ENCODE measurements around the gene PCDHB9.

Gene PCDHB9

DNA sequence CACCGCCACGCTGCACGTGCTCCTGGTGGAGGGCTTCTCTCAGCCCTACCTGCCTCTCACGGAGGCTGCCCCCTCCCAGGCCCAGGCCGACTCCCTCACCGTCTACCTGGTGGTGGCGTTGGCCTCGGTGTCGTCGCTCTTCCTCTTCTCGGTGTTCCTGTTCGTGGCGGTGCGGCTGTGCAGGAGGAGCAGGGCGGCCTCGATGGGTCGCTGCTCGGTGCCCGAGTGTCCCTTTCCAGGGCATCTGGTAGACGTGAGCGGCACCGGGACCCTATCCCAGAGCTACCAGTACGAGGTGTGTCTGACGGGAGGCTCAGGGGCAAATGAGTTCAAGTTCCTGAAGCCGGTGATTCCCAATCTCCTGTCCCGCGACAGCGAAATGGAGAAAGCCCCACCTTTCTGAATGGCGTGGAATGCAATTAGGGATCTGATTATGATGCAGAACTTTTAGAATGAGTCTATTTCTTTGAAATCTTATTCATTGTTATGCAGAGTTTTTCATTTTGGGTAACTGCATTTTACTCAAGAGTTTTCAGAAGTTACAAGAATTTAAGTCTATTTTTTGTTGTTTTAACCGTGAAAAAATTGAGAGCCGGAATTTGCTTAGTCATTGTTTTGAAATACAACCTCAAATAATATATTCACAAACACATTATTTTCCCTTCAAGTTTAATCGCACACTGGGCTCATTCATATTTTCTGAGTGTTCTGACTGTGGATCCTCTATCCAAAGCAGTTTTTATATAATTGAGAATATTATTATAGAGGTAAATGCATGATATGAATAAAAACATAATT, 49.8 kb downstream of the PCDHB9 start:
- DNase-seq (ENCODE audit: low spot score) = no peak
